Tongue (tissue), 2 donors: Measurements from ENCODE around the gene RAD51B. TPM values are rescaled to one million over a fixed set of nuclear protein-coding genes. Genes with fewer than 3 reads are reported as not detected.
"Not testable (repeated sequence)": the region's sequence is repeated elsewhere in the genome, so short reads cannot be mapped to it uniquely, and the experiment has no call there.

Experiments used
- DNase-seq: peaks from one replicate; pipeline ENCODE4 v3.0.0-alpha.2; 2015
- total RNA-seq: library from RNA; depleted of rRNA; stranded (reverse); fragments of >200 nt; gene quantifications from one replicate; pipeline ENCODE4 v1.2.3, GENCODE V29; 2014

The RAD51B gene
- total RNA-seq, 1 donor from 2014 or later: 37.8 TPM

DNA sequence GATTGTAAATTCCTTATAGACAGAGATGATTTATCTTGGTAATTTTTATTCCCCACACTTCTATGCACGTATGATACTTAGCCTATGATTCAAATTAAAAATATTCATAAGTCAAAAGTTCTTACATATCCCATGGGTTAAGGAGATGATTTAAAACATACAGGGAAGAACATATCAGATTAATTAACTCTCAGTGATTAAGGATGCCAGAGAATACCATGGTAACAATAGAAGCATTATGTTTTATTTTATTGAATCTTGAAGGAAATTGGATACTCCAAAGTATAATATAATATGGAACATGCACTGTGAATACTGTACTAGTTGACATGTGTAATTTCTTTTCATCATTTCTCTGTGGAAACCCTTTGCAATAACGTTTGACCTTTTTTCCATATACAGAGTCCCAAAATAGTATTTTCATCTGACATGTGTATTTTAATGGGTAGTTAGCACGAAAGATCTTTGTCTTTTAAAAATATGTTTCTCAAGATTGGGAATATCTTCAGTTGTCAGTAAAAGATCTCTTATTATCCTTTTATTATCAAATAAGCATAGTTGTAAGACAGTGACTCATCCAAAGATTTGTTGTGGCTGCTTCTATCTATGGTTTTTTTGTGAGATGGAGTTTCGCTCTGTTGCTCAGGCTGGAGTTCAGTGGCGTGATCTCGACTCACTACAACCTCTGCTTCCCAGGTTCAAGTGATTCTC, 166.7 kb downstream of the RAD51B start:
- peak; percentile 30 for DNase-seq

DNA sequence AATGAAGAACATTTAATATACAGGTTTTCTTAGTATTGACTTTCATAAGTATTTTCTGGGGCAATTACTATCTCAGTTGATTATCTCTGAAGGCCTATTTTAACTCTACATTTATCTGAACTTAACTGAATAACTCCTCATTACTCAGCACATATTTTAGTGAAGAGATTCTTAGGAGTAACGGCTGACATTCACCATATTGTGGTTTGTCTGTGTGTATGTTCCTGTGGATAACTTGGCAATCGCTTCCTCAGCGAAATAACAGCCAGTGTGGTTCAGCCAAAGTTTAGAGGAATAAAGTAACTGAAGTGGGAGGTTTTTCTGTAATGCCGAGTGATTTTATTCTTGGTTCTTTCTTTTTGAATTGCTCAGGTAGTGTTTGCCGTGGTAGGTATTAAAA, 168.0 kb downstream of the RAD51B start:
- DNase-seq: peak; percentile 92

DNA sequence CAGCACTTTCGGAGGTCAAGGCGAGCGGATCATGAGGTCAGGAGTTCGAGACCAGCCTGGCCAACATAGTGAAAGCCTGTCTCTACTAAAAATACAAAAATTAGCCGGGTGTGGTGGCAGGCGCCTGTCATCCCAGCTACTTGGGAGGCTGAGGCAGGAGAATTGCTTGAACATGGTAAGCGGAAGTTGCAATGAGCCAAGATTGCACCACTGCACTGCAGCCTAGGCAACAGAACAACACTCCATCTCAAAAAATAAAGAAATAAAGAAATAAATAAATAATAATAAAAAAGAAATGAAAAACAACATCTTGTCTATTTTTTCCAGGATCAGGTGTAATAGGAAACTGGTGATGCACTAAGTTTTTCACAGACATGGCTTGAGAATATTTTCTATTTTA, 168.6 kb downstream of the RAD51B start:
- DNase-seq: not testable (repeated sequence)

DNA sequence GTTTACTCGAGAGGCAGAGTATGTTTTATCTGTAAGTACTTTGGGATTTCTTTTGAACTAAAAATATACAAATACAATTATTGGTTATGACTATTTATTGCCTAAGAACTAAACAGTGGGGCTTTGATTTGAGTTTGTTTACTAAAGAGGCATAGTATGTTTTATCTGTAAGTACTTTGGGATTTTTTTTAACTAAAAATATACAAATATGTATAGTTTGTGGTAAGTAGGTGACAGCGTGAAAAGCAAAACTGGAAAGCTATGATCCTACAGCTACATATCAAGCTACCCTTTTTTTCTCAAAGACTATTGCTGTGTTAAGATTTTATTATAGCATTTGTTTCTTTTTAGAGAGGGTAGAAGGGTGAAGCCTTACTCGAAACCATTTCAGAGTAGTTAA, 171.0 kb downstream of the RAD51B start:
- no peak for DNase-seq

DNA sequence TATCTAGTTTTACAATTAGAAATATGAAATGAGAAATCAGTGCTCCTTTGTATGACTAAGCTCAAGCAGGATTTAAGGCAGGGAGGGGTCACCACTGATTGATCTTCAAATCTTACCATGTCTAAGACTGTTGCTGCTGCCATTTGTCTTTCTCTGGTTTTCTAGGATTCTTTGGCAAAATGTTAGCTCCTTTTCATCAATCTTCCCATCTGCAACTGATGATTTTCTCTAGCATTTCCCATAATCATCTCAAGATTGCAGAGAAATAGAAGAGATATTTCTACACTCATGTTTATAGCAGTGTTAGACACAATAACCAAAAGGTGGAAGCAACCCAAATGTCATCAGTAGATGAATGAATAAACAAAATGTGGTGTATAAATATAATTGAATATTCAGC, 175.0 kb downstream of the RAD51B start:
- no peak for DNase-seq

DNA sequence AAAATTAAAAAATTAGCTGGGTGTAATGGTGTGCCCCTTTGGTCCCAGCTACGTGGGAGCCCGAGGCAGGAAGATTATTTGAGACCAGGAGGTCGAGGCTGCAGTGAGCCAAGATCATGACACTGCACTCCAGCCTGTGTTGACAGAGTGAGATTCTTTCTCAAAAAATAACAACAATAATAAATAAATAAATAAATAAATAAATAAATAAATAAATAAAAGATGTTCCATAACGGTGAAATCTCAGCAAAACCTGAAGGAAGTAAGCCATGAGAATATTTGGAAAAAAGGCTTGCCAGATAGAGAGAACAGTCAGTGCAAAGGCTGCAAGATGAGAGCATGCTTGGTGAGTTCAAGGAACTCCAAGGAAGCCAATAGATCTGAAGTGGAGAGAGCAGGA, 176.7 kb downstream of the RAD51B start:
- DNase-seq: no peak

DNA sequence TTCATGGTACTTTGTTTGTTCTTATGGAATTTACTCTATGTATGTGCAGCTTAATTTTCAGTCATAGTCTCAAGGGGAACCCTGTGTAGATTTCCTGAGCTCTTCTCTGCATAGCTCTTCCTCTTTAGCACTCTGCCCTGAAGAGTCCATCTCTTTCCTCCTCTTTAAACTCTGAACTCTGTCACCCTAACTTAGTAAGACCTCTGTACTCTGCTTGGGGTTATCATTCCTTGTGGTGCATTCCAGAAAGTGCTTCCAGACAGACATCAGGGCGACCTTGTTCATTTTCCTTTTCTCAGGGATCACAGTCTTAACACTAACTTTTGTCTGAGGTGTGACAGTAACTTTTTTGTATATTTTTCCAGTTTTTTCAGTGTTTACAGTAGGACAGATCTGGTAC, 179.3 kb downstream of the RAD51B start:
- no peak for DNase-seq

DNA sequence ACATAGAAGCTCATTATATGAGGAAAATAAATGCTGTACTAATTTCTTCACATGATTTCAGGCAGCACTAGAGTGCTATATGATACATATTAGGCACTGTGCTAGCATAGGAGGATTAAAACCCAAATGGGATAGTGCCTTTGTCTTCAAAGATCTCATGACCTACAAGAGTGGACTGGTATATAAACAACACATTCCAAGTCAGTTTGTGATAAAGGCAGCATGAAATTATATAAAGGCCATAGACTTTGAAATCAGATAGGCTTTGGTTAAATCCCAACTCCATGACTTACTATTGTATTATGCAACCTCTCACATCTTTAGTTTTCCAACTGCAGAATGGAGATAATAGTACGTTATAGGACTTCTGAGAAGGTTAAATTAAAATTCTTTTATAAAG, 179.7 kb downstream of the RAD51B start:
- DNase-seq: peak; percentile 33

DNA sequence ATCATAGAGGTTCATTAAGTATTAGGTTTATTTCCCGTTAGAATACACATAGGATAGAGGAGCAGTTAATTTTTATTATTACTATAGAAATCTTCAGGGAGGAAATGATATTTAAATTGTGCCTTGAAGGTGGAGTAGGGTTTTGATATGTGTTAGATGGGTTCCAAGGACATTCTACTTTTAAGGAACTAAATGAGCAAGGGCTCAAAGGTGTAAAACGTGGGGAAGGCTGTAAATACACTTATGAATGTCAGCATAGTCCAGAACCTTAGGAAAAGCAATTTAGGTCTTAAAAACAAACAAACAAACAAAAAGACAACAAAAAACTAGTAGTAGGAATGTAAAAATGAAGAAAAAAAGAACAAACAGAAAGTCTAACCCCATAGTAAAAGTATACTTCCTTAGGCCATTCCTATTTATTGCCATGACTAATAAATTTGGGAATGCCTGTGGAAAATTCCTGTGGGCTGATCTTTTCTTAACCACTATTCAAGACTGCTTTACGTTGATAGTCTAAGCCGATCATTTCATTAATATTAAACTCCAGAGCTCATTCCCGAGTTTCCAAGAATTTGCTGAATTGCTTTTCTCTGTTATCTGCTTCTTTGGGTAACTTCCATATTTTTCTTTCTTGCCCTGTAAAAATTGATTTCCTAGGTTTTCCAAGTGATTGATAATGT, 180.3 kb downstream of the RAD51B start:
- peak; percentile 28 for DNase-seq

DNA sequence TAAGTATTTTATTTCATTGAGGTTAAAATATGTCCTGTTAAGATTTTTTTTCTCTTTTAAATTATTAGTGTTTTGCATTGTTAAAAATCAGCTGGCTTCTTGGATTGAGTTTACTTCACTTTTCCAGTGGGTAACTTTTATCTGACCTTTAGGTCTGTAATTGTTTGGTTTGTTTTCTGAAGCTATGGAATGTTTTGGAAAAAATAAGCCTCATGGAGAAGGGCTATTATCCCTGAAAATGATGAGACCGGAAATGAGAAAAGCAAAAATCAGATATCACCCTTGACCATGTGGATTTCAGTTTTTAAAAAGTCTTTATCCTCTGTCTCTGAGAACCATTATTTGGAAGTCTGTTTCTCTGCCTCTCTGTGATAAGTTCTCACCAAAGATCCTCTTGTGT, 180.9 kb downstream of the RAD51B start:
- DNase-seq: no peak

DNA sequence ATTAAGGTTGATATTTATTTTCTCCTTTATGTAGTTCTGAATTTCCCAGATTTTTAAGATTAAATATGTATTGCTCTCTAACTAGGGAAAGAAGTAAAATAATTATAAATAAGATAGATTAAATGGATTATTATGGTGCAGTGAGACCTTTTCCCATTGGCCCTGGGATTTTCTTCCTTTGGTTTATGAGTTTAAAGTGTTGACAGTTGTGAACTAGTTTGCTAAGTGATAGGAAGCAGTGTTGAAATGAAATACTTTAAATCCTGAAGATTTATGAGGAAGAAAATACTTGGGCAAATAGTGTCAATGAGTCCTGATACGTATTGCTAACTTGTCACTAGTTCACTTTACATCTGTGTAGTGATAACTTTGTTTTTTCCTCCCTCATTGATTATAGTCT, 188.9 kb downstream of the RAD51B start:
- DNase-seq: no peak

DNA sequence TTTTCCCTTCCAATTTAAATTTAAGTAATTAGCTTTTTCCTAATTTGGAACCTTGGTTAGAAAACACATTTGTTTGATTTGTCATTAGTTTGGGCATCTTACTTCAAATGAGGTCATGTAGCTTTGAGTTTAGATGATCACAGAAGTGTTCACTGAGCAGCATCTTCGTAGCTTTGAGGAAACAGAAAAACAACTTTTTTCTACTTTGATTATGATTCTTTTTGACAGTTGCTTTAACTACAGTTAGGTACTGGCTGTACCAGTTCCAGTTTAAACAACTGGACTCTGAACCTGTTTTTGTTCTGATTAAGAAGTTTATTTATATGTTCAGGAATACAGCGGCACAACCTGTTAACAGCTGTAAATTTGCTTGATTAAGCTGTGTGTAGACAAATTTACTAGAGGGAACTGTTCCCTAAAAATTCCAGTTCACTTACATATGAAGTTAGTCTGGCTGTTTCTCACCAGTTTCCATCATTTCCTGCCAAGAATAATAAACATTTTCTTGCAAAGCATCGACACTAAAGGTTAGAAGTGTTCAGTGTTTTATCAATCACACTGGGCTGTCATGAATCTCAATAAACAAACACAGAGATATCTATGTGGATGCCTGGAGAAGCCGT, 191.9 kb downstream of the RAD51B start:
- DNase-seq: peak; percentile 81

DNA sequence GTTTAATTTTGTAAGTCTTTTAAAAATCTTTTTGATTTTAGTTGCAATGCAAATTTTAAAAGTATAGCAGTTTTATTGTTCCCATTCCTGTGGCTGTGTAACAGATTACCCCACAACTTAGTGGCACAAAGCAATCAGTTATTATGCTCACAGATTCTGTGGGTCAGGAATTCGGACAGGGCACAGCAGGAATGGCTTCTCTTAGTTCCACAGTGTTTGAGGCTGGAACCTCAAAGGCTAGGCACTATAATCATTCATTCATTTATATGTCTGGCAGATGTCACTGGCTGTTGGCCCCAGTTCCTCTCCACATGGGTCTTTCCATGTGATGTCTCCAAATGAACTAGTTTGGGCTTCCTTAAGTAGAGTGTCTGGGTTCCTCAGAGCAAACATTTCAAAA, 193.3 kb downstream of the RAD51B start:
- DNase-seq: no peak

DNA sequence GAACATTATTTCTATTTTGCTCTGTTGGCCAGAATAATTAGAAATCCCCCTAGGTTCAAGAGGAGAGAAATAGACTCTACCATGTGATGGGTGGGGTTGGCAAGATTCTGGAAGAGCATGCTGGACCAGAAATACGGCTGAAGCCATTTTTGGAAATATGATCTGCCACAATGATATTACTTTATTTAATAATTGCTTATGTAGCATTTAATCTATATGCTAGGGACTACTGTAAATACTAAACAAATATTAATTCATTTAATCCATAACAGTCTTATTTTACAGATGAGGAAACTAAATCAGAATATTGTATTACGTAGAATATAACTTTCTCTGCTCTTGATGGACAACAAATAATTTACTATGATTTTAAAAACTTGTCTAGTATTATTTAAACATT, 193.7 kb downstream of the RAD51B start:
- DNase-seq: no peak

DNA sequence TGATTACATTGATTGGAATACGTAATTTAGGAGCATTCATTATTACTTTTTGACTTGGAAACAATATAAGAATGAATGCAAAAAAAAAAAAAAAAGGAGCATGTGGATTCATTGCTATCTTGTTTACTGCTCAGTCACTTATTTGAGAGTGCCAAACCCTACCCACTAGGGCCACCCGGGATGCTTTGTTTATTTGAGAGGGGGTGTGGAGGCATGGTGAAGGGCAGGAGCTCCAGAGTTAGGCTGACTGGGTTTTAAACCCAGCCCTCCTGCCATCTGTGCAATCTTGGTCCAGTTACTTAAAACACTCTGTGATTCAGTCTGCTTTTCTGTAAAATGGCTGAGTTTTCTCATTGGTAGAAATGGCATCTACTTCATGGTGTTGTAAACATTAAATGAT, 195.2 kb downstream of the RAD51B start:
- no peak for DNase-seq

DNA sequence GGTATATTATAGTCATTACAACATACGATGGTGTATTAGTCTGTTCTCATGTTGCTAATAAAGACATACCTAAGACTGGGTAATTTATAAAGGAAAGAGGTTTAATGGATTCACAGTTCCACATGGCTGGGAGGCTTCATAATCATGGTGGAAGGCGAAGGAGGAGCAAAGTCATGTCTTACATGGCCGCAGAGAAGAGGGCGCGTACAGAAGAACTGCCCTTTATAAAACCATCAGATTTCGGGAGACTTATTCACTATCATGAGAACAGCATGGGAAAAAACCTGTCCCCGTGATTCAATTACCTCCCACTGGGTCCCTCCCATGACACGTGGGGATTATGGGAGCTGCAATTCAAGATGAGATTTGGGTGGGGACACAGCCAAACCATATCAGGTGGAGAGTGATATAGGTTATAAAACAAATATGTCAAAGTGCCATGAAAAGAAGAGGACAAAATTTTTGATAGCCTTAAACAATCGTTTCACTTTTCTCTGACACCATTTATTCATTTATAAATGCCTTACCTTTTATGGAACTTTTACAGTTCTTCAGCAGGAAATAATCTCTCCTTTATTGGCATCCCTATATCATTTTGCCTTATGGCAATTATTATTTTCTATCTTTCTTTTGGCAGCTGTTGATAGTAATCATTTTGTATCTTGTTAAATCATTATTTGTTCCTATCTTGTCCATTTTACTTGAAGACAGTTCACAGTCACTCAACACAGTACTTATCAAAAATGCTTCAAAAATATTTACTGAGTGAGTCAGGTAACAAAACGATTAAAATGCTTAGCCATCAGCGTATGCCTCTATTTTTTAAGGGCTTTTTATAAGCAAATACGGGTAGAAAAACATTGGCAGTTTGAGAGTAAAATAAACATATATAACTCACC, 196.0 kb downstream of the RAD51B start:
- no peak for DNase-seq

DNA sequence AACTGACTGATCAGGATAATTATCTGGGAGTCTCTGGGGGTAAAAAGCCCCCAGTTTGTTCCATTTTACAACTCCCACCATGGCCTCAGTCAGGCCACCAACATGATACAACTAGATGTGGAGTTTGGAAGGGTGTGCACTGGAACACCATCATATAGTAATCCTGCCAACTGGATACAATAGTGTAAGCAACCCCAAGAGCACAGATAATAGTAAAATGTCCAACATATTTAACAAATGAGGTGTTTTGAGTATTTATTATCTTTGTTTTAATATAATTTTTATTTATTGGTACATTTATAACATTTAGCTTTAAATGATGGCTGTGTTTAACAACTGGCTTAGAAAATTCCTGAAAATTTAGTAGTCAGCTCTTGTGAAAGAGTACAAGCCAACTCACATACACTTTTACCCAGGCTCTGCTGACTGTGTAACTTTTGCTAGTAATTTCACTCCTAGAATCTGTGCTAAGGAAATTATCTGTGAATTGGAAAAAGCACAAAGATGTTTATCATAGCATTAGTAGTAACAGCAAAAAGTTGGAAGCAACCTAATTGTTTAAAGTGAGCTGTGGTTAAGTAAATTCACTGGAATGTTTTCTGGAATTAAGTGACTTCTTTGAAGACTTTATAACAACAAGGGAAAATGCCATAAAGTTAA, 196.8 kb downstream of the RAD51B start:
- DNase-seq: no peak

DNA sequence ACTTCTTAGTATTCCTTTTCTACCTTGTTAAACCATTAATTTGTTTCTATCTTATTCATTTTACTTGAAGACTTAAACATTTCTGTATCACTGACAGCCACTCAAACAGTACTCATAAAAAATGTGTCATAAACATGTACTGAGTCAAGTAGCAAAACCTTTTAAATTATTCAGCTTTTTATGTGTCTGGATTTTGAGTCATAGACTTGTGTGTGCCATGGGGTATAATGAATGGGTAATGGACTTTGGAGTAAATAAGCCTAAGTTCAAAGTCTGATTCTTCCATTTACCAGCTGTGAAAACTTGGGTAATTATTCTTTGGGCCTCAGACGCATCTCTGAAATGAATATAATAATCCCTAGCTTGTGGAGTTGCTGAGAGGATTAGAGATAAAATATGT, 199.0 kb downstream of the RAD51B start:
- no peak for DNase-seq

DNA sequence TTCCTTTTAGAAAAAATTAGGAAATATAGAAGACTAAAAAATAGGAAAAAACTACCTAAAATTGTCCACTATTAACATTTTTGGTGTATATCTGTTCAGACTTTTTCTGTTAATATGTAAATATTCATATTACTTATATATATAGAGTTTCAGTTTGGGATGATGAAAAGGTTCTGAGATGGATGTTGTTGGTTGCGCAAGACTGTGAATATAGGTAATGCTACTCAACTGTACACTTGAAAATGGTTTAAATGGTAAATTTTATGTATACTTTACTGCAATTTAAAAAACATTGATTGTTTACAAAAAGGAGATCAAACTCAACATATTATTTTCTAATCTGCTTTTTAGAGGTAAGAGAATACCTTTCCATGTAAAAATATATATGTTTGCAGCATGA, 200.9 kb downstream of the RAD51B start:
- DNase-seq: no peak

DNA sequence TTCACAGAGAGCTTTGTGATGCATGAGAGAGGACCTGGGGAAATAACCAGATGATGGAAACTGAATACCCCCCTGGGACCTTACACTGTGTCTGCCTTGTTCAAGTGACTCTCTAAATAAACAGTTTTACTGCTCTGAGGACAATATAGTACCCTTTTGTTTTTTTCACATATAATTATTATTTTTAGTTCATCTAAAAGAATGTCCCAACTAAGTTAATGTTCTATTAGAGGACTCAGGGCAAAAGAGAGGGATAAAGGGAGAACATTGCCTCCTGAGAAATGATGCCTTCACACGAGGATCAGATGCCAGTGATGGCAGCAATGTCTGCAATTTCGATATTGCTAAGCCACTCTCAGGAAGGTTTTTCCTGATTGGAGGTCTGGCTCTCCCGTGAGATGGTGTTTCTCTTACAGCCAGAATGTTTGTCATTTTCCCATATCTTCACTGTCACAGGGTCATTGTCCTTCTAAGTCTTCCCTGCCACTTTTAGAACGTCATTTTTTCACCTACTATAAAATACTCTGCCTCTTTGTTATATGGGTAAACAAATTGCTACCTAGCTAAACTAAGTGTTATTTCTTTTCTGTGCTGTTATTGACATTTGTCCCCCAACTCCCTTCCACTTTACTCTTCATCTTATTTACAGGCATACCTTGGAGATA, 201.6 kb downstream of the RAD51B start:
- peak; percentile 72 for DNase-seq

DNA sequence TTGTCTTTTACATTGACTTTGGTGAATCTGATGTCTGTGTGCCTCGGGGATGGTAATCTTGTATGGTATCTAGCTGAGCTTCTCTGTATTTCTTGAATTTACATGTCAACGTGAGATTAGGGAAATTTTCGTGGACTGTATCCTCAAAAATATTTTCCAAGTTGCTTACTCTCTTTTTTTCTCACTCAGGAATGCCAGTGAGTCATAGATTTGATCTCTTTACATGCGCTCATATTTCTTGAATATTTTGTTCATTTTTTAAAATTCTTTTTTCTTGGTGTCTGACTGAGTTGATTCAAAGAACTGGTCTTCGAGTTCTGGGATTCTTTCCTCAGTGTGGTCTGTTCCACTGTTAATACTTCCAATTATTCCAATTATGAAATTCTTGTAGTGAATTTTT, 207.7 kb downstream of the RAD51B start:
- DNase-seq: no peak

DNA sequence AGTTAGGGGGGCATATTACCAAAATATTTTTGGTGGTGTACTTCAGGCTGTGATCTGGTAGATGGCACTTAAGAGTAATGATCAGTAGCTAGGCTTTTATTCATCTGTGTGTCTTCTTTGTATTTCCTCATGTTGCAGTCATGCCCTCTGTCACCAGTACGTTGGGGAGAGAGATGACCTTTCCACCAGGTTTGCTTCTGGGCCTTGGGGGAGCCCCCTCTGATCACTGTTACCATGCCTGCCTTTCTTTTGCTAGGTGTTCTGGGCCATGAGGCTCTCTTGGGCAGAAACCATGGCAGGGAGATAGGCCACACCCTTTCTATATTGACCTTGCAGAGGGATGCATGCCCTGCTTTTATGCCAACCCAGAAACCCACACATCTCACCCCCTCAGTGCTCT, 208.5 kb downstream of the RAD51B start:
- no peak for DNase-seq
